ENCODE data around the gene ERP29. TPM values are rescaled to one million over a fixed set of nuclear protein-coding genes. Genes with fewer than 3 reads are reported as not detected.
"Not testable (repeated sequence)": the region's sequence is repeated elsewhere in the genome, so short reads cannot be mapped to it uniquely, and the experiment has no call there.

Gene ERP29
- total RNA-seq, 1 donor from 2014 or later, result 55.0 TPM

- intact Hi-C loops (cut with micrococcal nuclease); ATAC-seq; DNase-seq: not testable (repeated sequence)
These were observed 14.1 kb upstream of the ERP29 start for GRCh38 chr12:111999129-111999528.

- intact Hi-C loops (cut with micrococcal nuclease), result no loop called here
- DNase-seq, result no peak
- ATAC-seq, result peak; percentile 35
These were observed 12.4 kb upstream of the ERP29 start for GRCh38 chr12:112000820-112001219.

- ATAC-seq, result no peak
- no peak for DNase-seq
- intact Hi-C loops (cut with micrococcal nuclease), result no loop called here
These were observed 11.7 kb upstream of the ERP29 start for GRCh38 chr12:112001576-112001975.

- ATAC-seq (no peak), DNase-seq (no peak)
- intact Hi-C loops (cut with micrococcal nuclease), result no loop called here
These were observed 9.2 kb upstream of the ERP29 start for GRCh38 chr12:112004041-112004440.

- intact Hi-C loops (cut with micrococcal nuclease), result no loop called here
- DNase-seq (no peak), ATAC-seq (peak; percentile 90)
These were observed 7.5 kb upstream of the ERP29 start for GRCh38 chr12:112005419-112006395.

- intact Hi-C loops (cut with micrococcal nuclease), result no loop called here
- DNase-seq (no peak), ATAC-seq (no peak)
These were observed 5.3 kb upstream of the ERP29 start for GRCh38 chr12:112007945-112008344.

- no peak for DNase-seq
- no peak for ATAC-seq
- intact Hi-C loops (cut with micrococcal nuclease), result no loop called here
These were observed 4.3 kb upstream of the ERP29 start for GRCh38 chr12:112008918-112009317.

- ATAC-seq; DNase-seq; intact Hi-C loops (cut with micrococcal nuclease): not testable (repeated sequence)
These were observed 3.6 kb upstream of the ERP29 start for GRCh38 chr12:112009596-112009995.

- ATAC-seq (no peak), DNase-seq (no peak)
- intact Hi-C loops (cut with micrococcal nuclease), result loop anchor here (10.0 kb wide), 1 partner anchor 66 kb away; no protein-coding TSS in a partner anchor
These were observed 2.5 kb upstream of the ERP29 start for GRCh38 chr12:112010415-112011344.

GRCh38 chr12:112011685-112012084, 1.5 kb upstream of the ERP29 start:
- ATAC-seq (no peak), DNase-seq (no peak)
- intact Hi-C loops (cut with micrococcal nuclease), result loop anchor here (10.0 kb wide), 1 partner anchor 67 kb away; no protein-coding TSS in a partner anchor

- peak; percentile 44 for ATAC-seq
- peak; percentile 72 for DNase-seq
- intact Hi-C loops (cut with micrococcal nuclease), result loop anchor here (10.0 kb wide), 1 partner anchor 69 kb away; no protein-coding TSS in a partner anchor
These were observed 576 bp downstream of the ERP29 start for GRCh38 chr12:112013601-112014402.

GRCh38 chr12:112015938-112016337, 2.7 kb downstream of the ERP29 start:
- ATAC-seq (no peak), DNase-seq (no peak)
- intact Hi-C loops (cut with micrococcal nuclease), result loop anchor here (10.0 kb wide), 1 partner anchor 71 kb away; no protein-coding TSS in a partner anchor

GRCh38 chr12:112017041-112017440, 3.8 kb downstream of the ERP29 start:
- intact Hi-C loops (cut with micrococcal nuclease), result loop anchor here (10.0 kb wide), 1 partner anchor 72 kb away; no protein-coding TSS in a partner anchor
- ATAC-seq, result no peak
- no peak for DNase-seq

GRCh38 chr12:112018571-112019237, 5.5 kb downstream of the ERP29 start:
- no peak for ATAC-seq
- DNase-seq, result no peak
- intact Hi-C loops (cut with micrococcal nuclease), result loop anchor here (10.0 kb wide), 1 partner anchor 74 kb away; no protein-coding TSS in a partner anchor

- no peak for DNase-seq
- no peak for ATAC-seq
- intact Hi-C loops (cut with micrococcal nuclease), result no loop called here
These were observed 7.8 kb downstream of the ERP29 start for GRCh38 chr12:112020947-112021457.

- intact Hi-C loops (cut with micrococcal nuclease), result no loop called here
- DNase-seq (no peak), ATAC-seq (no peak)
These were observed 9.2 kb downstream of the ERP29 start for GRCh38 chr12:112022241-112023016.

- DNase-seq (no peak), ATAC-seq (no peak)
- intact Hi-C loops (cut with micrococcal nuclease), result no loop called here
These were observed 10.7 kb downstream of the ERP29 start for GRCh38 chr12:112023759-112024396.

All from left ventricle myocardium superior (tissue), 1 donor.